Right ventricle myocardium superior (tissue), 1 donor: ENCODE measurements around the gene MMADHC. TPM values are rescaled to one million over a fixed set of nuclear protein-coding genes. Genes with fewer than 3 reads are reported as not detected.

Experiments used
- ATAC-seq: fragments of 200-7000 bp; cut with Tn5 transposase; one replicate; pipeline ENCODE4 v1.9.1; 2020; ENCODE audit warnings: mild to moderate bottlenecking; ENCODE audit not compliant: poor library complexity
- DNase-seq: peaks from one replicate; pipeline ENCODE4 v3.0.0-alpha.2; 2020
- intact Hi-C: fragments of 100-400 bp; cut with DNase I; formaldehyde crosslinking; loops from one replicate; pipeline ENCODE4 v1.11.2; 2022
- long read RNA-seq: library from polyadenylated mRNA; unstranded; transcript quantifications from one replicate; pipeline ENCODE4 v2.0.0, GENCODE V29; 2021
- total RNA-seq: library from RNA; stranded (reverse); fragmentation: NEBNext Ultra II Directional; extraction: Animal tissue kit (Norgen Biotek cat#: 25700); gene quantifications from one replicate; pipeline ENCODE4 v1.2.1, GENCODE V29; 2021
- donor health status: DM: no; HTN: yes; CAD: no; lungs with severe emphysema.

MMADHC gene
- total RNA-seq: 115 TPM
- long read RNA-seq, transcript MMADHC-201 (8 exons, 1,436 nt): major isoform, 148 of 151 reads
- long read RNA-seq, partial matches to known transcripts: 1 of 151 reads
- long read RNA-seq, other reads (novel, unspliced or antisense): 1 of 151 reads

DNA sequence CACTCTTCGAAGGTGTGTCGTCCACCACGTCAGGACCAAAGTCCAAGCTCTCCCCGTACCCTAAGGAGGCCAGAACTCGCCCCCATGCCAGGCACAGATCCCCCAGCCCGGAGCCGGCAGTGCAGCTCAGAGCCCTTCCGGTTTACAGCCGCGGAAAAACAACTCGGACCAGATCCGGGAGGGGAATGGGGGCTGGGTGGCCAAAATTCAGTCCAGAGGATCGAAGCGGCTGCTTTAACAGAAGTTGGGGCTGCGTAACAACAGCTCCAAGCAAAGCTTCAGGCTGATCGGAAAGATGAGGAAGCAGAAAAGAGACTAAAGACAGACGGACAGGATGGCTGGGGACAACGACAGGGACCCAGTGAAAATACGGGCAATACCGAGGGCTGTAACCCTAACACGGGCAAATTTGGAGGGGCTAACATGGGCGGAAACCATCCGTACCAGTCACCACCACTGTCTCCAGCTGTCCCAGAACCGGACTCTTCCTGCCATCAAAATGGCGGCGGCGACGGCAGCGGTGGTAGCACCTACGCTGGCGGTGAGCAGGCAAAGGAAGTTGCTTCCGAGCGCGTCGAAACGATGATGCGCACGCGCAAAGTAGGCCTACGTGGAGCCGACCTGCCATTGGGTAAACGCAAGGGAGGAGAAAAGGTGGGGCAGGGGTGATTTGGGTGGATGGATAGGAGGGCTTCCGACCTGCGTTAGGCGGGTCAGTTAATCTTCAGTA lies at the start of gene MMADHC:
Gene MMADHC (minus strand): TSS at position 556 of the 730 bp plus-strand sequence. CDS start 678 bp downstream, outside the sequence.
- intact Hi-C loops: no loop called here
- DNase-seq: peak; percentile 96
- ATAC-seq: peak; percentile 99

DNA sequence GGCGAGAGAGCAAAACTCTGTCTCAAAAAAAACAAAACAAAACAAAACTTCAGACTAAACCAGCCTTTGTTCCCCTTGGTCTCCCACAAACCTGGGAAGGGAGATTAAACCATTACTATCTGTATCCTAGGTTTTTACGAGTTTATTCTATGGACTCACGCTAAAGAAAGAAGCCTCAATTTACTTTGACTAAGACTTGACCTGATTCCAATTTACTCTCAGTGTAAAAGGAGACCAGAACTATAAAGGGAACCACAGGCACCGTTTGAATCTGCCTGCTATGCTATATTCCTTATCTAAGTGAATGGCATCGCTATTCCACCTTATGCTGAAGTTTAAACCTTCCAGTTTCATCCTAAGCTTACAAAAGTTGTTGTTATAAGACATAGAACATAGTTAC lies 46.5 kb upstream of the MMADHC start:
- ATAC-seq: no peak
- intact Hi-C loops: no loop called here
- DNase-seq: no peak

DNA sequence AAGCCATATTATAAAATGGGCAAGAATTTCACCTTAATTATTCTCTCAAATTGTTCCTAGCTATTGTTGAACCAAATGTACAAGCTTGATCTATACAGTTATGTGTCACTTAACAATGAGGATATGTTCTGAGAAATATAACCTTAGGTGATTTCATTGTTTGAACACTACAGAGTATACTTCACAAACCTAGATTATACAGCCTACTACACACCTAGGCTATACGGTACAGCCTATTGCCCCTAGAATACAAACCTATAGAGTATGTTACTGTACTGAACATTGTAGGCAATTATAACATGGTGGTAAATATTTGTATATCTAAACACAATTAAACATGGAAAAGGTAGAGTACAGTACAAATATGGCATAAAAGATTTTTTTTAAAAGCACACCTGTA lies 42.9 kb upstream of the MMADHC start:
- ATAC-seq (no peak), DNase-seq (no peak)
- intact Hi-C loops: no loop called here

DNA sequence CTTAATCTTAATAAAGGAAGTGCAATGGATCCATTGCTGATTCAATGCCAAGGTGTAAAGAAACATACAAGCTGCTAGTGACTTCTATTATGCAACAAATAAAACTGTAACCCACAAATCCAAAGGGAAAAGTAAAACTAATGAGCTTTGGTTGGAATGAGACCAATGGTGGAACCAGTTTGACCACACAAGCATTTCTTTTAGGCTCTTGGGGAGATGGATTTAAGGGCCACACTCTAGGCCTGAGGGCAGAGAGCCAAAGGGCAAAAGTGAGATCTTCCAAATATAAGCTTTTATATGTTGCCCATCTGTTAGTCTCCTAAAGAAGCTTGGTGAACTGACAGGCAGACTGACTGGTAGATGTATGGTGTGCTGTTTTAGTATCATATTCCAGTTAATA lies 41.5 kb upstream of the MMADHC start:
- DNase-seq (no peak), ATAC-seq (no peak)
- intact Hi-C loops: no loop called here

DNA sequence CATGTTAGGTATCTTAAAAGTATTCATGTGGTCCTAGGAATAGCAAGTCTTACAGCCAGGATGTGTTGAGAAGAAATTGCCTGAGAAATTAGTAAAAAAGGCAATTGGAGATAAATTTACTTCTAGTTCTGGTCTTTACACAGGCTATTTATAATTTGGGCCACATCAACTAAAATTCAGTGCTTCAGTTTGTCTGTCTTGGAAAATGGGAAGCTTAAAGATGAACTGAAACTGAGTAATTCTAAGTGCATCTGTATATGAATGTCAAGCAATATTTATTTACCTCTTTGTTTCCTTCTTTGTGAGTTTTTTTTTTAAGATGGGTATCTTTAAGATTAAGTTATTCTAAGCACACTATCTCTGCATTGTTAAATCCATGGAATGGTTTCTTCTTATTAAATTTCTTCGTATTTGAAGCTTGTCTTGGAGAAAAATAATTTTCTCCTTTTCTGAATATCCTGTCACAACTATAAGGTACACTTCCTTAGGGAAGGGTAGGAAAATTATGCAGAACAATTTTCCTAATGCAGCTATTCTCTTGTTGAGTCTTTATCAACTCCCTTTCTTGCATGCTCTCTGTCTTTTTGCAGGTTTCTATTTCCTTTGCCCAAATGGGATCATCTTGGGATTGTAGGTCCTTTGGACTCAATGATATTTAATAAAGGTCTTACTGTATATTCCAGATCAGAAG lies 39.7 kb upstream of the MMADHC start:
- intact Hi-C loops: no loop called here
- DNase-seq: no peak
- no peak for ATAC-seq

DNA sequence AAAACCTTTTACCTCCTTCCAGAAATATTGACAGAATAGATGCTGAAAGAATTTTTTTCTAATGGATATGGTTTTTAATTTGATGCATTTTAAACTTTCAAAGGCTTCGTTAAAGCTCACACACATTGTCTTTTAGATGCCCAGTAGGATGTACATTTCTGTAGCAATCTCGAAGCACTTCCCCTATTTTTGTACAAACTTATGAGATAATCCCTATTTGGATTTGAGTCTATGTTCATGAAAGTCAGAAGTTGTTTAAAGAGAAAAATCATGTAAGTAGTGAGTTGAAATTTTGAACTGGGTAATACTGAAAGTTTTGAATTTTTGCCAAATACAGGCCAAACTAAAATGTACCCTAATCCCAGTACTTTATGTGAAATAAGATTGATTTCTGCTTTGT lies 38.1 kb upstream of the MMADHC start:
- intact Hi-C loops: no loop called here
- ATAC-seq: no peak
- no peak for DNase-seq

DNA sequence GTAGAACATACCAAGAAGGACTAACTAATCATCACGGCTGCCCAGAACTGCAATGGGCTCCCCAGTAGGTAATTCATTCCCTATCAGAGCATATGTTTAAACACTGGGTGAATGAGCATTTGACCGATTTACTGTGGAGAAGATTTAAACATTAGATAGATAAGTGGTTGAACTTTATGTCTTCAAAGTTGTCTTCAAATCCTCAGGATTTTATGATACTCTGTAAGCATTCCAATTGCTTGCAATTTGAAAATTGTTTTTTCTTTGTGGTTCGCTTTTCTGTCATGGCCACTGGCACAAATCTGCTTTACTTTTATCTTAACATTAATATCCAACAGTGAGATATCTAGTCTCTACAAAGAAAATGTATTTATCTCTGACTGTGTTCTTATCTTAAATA lies 37.7 kb upstream of the MMADHC start:
- no peak for DNase-seq
- intact Hi-C loops: no loop called here
- no peak for ATAC-seq

DNA sequence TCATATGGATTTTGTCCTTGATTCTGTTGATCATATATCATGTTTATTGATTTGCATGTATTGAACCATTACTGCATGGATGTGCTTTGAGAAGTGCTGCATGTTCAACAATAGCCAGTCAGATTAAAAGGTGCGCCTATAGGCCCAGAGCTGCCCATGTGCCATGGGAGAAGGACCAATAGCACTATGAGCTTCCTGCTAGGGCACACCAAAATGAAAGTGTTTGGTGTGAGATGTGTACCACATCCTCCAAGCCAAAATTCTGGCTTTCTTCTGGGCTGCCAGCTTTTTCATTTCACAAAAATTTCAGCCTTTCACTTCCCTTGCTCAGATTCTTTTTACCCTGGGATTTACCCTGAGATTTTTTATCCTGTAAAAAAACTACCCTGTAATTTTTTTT lies 34.8 kb upstream of the MMADHC start:
- ATAC-seq (no peak), DNase-seq (no peak)
- intact Hi-C loops: no loop called here

DNA sequence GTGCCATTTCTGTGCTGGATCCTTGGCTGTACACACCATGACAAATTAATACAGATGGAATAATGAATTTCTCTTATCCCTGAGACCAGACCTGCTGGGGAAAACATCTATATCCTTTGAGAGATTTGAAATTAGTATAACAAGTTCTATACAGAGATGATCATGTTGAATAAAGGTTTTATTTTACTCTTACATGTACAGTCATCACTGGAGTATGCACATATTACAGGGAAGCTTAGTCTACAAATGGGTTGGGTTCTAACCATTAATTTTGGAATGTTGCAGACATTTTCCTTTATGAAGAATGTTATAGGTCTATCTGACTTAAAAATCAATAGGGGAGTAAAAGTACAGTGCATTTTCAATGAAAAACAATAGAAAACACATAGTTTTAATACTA lies 29.9 kb upstream of the MMADHC start:
- DNase-seq (no peak), ATAC-seq (no peak)
- intact Hi-C loops: no loop called here

DNA sequence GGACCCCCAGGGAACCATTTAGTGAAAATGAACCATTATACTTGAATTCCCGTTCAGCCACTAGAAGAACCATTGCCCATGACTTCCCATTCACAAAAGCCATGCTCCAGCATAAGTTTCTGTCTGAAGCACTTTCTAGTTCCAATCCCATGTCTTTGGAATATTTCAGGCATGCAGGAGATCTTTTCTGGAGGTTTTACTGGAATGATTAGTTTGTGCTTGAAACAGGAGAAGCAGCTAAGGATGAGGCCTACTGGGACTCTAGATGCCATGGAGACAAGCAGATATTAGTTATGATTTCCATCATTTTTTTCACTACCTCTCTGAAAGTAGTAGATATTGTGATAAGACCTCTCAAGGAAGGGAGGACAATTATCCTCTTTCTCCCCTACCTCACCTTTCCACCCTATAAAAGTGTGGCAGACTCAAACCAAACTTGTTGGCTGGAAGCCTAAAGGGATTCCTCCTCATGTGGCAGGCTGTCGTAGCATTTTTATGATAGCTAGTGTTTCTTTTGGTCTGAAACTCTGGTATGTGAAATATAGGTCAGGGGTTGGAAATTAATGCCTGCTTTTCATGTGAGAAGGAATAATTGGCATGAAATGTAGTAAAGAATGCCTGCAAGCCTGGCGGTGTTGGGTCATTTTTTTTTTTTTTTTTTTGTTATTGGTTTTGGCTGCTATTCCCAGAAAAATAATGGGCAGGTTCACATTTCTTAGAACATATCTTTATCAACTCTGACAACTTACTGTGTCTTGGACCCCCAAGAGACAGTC lies 29.3 kb upstream of the MMADHC start:
- no peak for DNase-seq
- no peak for ATAC-seq
- intact Hi-C loops: no loop called here

DNA sequence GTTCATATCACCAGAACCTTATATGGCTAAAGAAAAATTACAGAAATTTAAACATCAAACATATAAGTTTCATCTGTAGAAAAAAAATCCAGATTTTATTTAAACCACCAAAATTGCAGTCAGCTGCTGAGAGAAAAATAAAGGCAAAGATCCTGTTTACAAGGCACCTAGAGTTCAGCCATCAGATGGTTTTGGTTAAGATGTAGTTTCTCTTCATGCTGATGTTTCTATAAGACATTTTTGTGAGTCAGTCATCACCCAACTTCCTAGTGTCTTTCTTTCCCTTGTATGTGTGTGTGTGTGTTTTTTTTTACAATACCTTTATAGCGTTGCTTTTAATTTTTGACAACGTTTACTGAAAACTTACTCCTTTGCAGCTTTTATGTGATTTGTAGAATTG lies 26.1 kb upstream of the MMADHC start:
- ATAC-seq: no peak
- intact Hi-C loops: no loop called here
- DNase-seq: no peak

DNA sequence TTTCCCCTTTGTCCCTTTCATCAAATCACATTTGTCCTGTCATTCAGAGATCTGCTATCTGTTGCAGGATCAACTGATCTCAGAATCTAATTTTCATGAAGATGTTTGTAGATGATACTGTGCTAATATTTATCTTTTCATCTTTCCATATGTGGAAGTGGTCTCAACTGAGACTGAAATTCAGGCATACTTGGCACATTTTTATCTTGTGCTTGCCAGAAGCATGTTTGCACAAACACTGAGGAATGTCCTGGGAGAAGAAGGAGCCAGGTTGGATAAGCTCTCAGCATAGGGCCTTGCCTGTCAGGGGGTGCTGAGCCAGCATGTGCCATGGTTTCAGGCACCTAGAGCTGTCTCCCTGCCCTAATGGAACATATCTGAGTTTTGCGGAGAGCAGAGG lies 24.5 kb upstream of the MMADHC start:
- ATAC-seq (no peak), DNase-seq (no peak)
- intact Hi-C loops: no loop called here

DNA sequence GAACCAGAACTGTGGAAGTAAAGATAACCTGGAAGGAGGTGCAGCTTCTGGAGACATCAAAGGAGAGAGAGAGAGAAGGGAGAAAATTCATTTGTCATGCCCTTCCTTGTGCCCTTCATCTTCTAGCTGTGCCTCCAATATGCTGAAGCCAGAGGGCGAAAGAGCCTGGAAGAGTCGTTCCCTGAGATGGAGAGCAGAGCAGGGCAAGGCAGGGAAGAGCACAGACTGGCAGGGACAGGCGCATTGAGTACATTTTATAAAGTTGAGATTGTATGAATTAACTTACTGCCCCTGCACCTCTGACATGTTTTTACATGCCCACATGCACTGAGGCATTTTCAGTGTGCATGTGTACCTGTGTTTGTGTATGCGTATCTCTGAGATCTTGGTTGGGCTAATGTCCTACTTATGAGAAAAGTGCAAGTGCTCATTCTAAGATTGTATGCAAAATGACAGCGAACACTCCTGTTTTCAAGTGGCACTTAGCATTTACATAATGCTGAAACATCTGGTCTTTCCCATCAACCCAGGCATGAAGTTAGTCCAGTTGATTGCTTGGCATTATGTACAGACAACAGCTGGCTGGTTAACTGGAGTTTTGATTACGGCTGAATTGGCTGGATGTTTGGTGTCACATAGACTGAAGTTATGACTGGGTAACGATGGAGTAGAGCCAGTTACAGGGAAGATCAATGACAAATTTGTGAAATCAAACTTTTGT lies 23.7 kb upstream of the MMADHC start:
- intact Hi-C loops: no loop called here
- DNase-seq: no peak
- no peak for ATAC-seq

DNA sequence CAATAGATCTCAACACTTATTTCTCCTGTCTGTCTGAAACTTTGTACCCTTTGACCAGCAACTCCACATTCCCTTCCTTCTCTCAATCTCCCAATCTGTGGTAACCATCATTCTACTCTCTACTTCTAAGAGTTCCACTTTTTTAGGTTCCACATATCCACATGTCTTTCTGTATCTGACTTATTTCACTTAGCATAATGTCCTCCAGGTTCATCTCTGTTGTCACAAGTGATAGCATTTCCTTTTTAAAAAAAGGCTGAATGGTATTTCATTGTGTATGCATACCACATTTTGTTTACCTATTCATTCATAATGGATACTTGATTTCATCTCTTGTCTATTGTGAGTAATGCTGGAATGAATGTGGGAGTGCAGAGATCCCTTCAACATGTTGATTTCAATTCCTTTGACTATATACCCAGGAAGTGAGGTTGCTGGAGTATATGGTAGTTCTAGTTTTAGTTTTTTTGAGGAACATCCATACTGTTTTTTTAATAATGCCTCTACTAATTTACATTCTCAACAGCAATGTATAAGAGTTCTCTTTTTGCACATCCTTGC lies 18.8 kb upstream of the MMADHC start:
- DNase-seq (no peak), ATAC-seq (no peak)
- intact Hi-C loops: no loop called here

DNA sequence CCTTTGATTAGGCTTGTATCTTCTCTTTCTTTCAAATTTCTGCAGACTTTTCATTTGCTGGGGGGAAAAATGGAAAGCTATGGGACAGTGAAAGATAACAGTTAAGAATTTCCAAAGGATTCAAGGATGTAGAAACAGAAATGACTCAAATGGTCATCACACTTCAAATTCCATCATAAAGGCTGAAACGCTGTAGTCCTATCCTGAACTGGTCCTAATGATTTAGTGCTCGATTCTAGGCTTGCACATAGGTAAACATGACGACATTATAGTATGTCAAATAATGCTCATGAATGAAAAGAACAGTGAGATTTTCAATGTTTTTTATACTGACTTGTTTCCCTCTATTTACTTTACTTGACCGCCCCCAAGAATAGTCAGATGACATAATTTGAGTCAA lies 15.7 kb upstream of the MMADHC start:
- DNase-seq (no peak), ATAC-seq (no peak)
- intact Hi-C loops: no loop called here

DNA sequence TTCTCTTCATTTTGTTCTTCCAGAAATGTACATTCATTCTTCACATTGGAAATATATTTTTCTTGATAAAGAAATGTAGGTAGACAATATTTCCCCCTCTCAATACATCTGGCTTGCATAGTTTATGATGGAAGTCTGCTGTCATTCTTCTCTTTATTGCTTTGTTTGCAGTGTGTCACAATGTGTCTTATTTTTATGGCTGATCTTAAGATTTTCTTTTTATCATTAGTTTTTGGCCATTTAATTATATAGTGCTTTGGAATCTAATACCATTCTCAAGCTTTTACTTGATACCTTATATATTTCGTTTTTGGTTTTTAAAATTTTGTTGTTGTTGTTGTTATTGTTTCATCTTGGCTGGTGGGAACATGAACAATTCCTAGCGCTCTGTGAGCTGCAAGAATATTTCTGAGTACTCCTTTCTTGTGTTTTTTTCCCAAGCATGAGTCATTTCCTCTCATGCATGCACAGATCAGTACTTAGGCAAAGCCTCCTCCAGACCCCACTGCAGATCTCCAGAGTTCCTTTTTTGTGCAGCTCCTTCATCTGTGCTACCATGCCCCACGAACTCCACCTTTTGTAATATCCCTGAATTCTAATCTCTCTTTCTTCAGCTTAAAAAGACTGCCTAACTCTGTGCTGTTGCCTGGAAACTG lies 13.7 kb upstream of the MMADHC start:
- no peak for ATAC-seq
- no peak for DNase-seq
- intact Hi-C loops: no loop called here

DNA sequence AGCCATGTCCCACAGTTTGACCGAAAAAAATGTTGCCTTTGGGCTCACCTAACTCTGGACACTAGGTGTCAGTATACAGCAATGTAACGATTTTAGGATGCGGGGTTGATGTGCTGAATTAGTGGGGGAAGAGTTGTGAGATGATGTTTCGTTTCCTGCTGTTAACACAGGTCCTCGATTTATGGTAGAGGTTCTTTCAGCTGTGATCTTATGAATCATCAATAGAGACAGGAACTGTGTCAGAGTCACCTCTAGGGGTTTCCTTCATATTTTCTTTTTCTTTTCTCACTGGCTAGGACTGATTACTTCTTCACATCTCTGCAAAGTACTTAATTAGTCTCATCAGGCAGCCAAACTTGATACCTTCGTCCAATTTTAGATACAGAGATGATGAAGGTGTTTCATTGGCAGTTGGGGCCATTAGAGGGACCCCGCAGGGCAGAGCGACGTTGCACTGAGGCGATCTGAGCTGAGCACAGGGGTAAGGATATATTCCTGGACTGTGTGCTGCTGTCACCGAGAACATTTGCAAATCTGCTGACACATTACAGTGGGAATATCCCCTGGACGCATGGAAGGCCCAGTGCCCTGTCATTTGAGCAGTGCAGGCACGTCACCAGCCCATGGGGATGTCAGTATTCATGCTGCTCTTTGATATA lies 10.2 kb upstream of the MMADHC start:
- ATAC-seq: peak; percentile 96

More for the DNA sequence above, 10.2 kb upstream of the MMADHC start:
- intact Hi-C loops: loop anchor here (5.0 kb wide), 3 partner anchors 890 to 1645 kb away; partner anchors contain the start of gene RND3
- no peak for DNase-seq
